ENCODE measurements around the gene DHX38.
"Not testable (repeated sequence)": the region's sequence is repeated elsewhere in the genome, so short reads cannot be mapped to it uniquely, and the experiment has no call there.

The DHX38 gene

GRCh38 chr16:72072514-72073342 lies 20.9 kb upstream of the DHX38 start:
- no peak overlapping the region for H3K27ac ChIP-seq
- no peak overlapping the region for H2AFZ ChIP-seq
- no peaks in the 10 kb centered on the region for H3K27me3 ChIP-seq (ENCODE audit: control insufficient read depth, insufficient read depth, low read length)
- H3K79me2 ChIP-seq: no peaks in the 10 kb centered on the region
- no peak overlapping the region for H3K9ac ChIP-seq
- H3K4me2 ChIP-seq (ENCODE audit: low read length): no peak overlapping the region
- H3K36me3 ChIP-seq (ENCODE audit: control insufficient read depth, insufficient read depth, low read length): no peaks in the 10 kb centered on the region
- TF ChIP-seq CTCF (IDR thresholded peaks at IDR 0.05): no peak
- H3K4me1 ChIP-seq: no peaks in the 10 kb centered on the region
- H3K4me3 ChIP-seq (ENCODE audit: low read depth, low read length): no peak overlapping the region
- H3K9me3 ChIP-seq (ENCODE audit: control insufficient read depth, low read length): no peaks in the 10 kb centered on the region

DNA sequence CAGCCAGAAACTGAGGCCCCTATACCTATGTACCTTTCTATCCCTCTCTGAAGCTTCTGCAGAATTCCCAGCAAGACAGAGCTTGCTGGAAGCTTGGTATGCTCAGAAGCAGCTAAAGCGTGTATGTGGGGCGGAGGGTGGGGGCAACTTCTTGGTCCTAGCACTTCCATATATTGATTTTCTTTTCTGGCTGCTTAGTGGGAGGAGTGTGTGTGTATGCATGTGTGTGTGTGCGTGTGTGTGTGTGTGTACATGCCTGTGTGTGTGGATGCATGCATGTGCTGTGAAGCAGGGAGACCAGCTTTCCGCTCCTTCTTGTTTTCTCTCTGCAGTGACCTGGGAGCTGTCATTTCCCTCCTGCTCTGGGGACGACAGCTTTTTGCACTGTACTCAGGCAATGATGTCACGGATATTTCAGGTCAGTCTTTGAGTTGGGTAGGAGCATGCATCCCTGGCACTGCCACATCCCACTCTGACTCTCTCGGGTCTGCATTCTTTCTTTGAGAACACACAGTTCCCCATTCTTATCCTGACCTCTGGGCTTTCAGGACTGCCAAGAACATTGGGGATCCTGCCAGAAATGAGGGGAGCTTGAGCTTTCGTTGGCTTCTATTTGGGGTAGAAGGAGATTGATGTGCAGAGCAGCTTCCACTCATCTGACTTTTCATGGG lies 20.0 kb upstream of the DHX38 start:
- H3K4me3 ChIP-seq (ENCODE audit: low read depth, low read length): no peak overlapping the region
- no peaks in the 10 kb centered on the region for H3K36me3 ChIP-seq (ENCODE audit: control insufficient read depth, insufficient read depth, low read length)
- no peaks in the 10 kb centered on the region for H3K27me3 ChIP-seq (ENCODE audit: control insufficient read depth, insufficient read depth, low read length)
- no peaks in the 10 kb centered on the region for H3K4me1 ChIP-seq
- no peak for TF ChIP-seq CTCF (IDR thresholded peaks at IDR 0.05)
- no peak overlapping the region for H3K9ac ChIP-seq
- no peak overlapping the region for H2AFZ ChIP-seq
- no peaks in the 10 kb centered on the region for H3K9me3 ChIP-seq (ENCODE audit: control insufficient read depth, low read length)
- H3K4me2 ChIP-seq (ENCODE audit: low read length): no peak overlapping the region
- no peaks in the 10 kb centered on the region for H3K79me2 ChIP-seq
- no peak overlapping the region for H3K27ac ChIP-seq

DNA sequence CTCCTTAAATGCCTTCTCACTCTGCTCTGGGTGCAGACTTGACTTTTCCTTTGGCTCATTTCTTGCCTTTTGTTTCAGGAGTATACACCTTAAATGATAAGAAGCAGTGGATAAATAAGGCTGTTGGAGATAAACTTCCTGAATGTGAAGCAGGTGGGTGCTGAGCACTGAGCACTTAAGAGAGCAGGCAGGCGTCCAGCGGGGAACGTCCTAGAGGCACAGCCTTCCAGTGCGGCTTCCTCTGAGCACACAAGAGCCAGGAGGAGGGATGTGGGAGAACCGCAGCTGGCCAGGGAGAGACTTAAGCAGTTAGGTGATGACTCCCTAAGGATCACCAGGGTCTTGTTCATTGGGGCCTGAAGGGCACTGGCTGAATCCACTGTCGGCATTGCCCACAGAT lies 18.6 kb upstream of the DHX38 start:
- not testable (repeated sequence) for H2AFZ ChIP-seq; H3K27ac ChIP-seq; H3K9ac ChIP-seq; H3K36me3 ChIP-seq (ENCODE audit: control insufficient read depth, insufficient read depth, low read length); H3K4me3 ChIP-seq (ENCODE audit: low read depth, low read length); H3K4me2 ChIP-seq (ENCODE audit: low read length); H3K79me2 ChIP-seq; H3K9me3 ChIP-seq (ENCODE audit: control insufficient read depth, low read length); H3K4me1 ChIP-seq; H3K27me3 ChIP-seq (ENCODE audit: control insufficient read depth, insufficient read depth, low read length)

- H3K79me2 ChIP-seq; H2AFZ ChIP-seq; H3K9ac ChIP-seq; H3K4me2 ChIP-seq (ENCODE audit: low read length); H3K27me3 ChIP-seq (ENCODE audit: control insufficient read depth, insufficient read depth, low read length); H3K27ac ChIP-seq; H3K9me3 ChIP-seq (ENCODE audit: control insufficient read depth, low read length); H3K36me3 ChIP-seq (ENCODE audit: control insufficient read depth, insufficient read depth, low read length); H3K4me3 ChIP-seq (ENCODE audit: low read depth, low read length); H3K4me1 ChIP-seq: not testable (repeated sequence)
Observed at GRCh38 chr16:72076991-72077706, 16.5 kb upstream of the DHX38 start.

DNA sequence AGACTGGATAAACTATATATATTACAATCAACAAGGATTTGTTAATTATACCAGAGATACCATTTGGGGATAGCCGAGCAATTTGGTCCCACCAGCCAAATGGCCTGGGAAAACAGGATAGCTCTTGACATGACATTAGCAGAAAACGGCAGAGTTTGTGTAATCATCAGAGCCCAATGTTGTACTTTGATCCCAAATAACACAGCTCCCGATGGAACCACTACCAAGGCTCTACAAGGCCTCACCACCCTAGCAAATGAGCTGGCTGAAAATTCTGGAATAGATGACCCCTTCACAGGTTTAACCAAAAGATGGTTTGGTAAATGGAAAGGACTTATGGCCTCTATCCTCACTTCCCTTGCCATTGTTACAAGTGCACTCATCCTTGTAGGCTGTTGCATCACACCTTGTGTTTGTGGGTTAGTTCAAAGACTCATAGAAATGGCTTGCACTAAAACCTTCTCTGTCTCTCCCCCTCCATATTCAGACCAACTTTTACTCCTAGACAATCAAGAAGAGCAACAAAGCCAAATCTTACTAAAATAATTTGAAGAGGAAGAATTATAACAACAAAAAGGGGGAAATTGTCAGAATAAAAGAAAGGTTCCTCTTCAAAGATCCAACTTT lies 9.8 kb upstream of the DHX38 start:
- H3K27ac ChIP-seq: no peak overlapping the region
- H3K9ac ChIP-seq: no peak overlapping the region
- H3K4me3 ChIP-seq (ENCODE audit: low read depth, low read length): no peak overlapping the region
- H3K9me3 ChIP-seq (ENCODE audit: control insufficient read depth, low read length): no peaks in the 10 kb centered on the region
- no peaks in the 10 kb centered on the region for H3K36me3 ChIP-seq (ENCODE audit: control insufficient read depth, insufficient read depth, low read length)
- no peak overlapping the region for H3K4me2 ChIP-seq (ENCODE audit: low read length)
- no peak overlapping the region for H2AFZ ChIP-seq
- no peaks in the 10 kb centered on the region for H3K4me1 ChIP-seq
- TF ChIP-seq CTCF (IDR thresholded peaks at IDR 0.05): no peak
- no peaks in the 10 kb centered on the region for H3K27me3 ChIP-seq (ENCODE audit: control insufficient read depth, insufficient read depth, low read length)
- H3K79me2 ChIP-seq: peaks cover 2% of the 10 kb centered on the region

Measured in parathyroid adenoma (tissue), 2 donors.